H1 (cell line): ENCODE measurements around the gene UNC119B. TPM values are rescaled to one million over a fixed set of nuclear protein-coding genes. Genes with fewer than 3 reads are reported as not detected.

Experiments
- CREB1 ChIP-seq: IDR thresholded peaks from 2 replicates; pipeline ENCODE4 v1.6.1; 2012; ENCODE audit warnings: inconsistent platforms
- SIN3A ChIP-seq, 2 experiments: IDR thresholded peaks in 1 of 2; conservative IDR thresholded peaks in 1 of 2; 2 replicates each; pipeline ENCODE4 v1.6.1; 2011 to 2012; ENCODE audit warnings: low read length in 2 of 2, improper control_type of control experiment in 1 of 2, low read depth in 1 of 2, mild to moderate bottlenecking in 1 of 2
- polyA plus RNA-seq, 7 experiments: library from polyadenylated mRNA; depleted of rRNA in 3 of 7; stranded (reverse) in 5 of 7; unstranded in 2 of 7; fragments of >200 nt in 5 of 7; fragments of 200-250 nt in 2 of 7; gene quantifications; 1 replicate in 5 of 7; 2 replicates in 1 of 7; 4 replicates in 1 of 7; pipeline versions ENCODE4 v1.2.1 to v1.2.3, GENCODE V29; 2011 to 2013; ENCODE audit warnings: missing spikeins in 2 of 7, mixed read lengths in 2 of 7
- total RNA-seq: library from RNA; stranded (reverse); fragmentation: NEBNext Ultra II Directional; extraction: Animal tissue kit (Norgen Biotek cat#: 25700); gene quantifications from 2 replicates; pipeline ENCODE4 v1.2.1, GENCODE V29; 2021
- TF ChIP-seq, protein P1 (sequence below): fragments of 300-600 bp; sonication (generic); IDR thresholded peaks from 2 replicates; pipeline ENCODE4 v1.7.1; 2012; ENCODE audit warnings: low read length, moderate library complexity, mild to moderate bottlenecking, inconsistent platforms; ENCODE audit not compliant: insufficient replicate concordance

UNC119B gene
- total and polyA plus RNA-seq, 2 of the 8 experiments (the other 6 are each of a cell fraction or from before 2014, with no cell fraction given) = 40.5 to 50.1 TPM

DNA sequence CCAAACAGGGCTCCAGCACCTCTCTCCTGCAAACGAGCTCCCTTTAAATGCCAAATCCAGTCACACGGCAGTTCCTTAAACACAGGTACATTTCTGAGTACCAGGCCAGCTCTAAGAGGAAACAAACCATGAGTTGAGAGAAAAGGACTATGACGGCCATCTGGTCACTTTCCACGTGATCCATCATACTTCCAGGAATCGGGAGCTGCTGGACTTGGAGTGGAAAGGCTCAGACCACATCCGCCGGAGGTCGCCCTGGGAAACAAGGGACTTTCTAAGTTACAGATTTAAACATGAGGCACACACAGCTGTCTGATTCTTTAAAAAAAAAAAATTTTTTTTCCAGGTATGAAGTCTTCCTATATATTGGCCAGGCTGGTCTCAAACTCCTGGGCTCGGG lies 54.6 kb downstream of the UNC119B start (continued):
- TF ChIP-seq, protein P1, sequence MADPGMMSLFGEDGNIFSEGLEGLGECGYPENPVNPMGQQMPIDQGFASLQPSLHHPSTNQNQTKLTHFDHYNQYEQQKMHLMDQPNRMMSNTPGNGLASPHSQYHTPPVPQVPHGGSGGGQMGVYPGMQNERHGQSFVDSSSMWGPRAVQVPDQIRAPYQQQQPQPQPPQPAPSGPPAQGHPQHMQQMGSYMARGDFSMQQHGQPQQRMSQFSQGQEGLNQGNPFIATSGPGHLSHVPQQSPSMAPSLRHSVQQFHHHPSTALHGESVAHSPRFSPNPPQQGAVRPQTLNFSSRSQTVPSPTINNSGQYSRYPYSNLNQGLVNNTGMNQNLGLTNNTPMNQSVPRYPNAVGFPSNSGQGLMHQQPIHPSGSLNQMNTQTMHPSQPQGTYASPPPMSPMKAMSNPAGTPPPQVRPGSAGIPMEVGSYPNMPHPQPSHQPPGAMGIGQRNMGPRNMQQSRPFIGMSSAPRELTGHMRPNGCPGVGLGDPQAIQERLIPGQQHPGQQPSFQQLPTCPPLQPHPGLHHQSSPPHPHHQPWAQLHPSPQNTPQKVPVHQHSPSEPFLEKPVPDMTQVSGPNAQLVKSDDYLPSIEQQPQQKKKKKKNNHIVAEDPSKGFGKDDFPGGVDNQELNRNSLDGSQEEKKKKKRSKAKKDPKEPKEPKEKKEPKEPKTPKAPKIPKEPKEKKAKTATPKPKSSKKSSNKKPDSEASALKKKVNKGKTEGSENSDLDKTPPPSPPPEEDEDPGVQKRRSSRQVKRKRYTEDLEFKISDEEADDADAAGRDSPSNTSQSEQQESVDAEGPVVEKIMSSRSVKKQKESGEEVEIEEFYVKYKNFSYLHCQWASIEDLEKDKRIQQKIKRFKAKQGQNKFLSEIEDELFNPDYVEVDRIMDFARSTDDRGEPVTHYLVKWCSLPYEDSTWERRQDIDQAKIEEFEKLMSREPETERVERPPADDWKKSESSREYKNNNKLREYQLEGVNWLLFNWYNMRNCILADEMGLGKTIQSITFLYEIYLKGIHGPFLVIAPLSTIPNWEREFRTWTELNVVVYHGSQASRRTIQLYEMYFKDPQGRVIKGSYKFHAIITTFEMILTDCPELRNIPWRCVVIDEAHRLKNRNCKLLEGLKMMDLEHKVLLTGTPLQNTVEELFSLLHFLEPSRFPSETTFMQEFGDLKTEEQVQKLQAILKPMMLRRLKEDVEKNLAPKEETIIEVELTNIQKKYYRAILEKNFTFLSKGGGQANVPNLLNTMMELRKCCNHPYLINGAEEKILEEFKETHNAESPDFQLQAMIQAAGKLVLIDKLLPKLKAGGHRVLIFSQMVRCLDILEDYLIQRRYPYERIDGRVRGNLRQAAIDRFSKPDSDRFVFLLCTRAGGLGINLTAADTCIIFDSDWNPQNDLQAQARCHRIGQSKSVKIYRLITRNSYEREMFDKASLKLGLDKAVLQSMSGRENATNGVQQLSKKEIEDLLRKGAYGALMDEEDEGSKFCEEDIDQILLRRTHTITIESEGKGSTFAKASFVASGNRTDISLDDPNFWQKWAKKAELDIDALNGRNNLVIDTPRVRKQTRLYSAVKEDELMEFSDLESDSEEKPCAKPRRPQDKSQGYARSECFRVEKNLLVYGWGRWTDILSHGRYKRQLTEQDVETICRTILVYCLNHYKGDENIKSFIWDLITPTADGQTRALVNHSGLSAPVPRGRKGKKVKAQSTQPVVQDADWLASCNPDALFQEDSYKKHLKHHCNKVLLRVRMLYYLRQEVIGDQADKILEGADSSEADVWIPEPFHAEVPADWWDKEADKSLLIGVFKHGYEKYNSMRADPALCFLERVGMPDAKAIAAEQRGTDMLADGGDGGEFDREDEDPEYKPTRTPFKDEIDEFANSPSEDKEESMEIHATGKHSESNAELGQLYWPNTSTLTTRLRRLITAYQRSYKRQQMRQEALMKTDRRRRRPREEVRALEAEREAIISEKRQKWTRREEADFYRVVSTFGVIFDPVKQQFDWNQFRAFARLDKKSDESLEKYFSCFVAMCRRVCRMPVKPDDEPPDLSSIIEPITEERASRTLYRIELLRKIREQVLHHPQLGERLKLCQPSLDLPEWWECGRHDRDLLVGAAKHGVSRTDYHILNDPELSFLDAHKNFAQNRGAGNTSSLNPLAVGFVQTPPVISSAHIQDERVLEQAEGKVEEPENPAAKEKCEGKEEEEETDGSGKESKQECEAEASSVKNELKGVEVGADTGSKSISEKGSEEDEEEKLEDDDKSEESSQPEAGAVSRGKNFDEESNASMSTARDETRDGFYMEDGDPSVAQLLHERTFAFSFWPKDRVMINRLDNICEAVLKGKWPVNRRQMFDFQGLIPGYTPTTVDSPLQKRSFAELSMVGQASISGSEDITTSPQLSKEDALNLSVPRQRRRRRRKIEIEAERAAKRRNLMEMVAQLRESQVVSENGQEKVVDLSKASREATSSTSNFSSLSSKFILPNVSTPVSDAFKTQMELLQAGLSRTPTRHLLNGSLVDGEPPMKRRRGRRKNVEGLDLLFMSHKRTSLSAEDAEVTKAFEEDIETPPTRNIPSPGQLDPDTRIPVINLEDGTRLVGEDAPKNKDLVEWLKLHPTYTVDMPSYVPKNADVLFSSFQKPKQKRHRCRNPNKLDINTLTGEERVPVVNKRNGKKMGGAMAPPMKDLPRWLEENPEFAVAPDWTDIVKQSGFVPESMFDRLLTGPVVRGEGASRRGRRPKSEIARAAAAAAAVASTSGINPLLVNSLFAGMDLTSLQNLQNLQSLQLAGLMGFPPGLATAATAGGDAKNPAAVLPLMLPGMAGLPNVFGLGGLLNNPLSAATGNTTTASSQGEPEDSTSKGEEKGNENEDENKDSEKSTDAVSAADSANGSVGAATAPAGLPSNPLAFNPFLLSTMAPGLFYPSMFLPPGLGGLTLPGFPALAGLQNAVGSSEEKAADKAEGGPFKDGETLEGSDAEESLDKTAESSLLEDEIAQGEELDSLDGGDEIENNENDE = no peak
- no peak for TF ChIP-seq SIN3A (conservative IDR thresholded peaks at IDR 0.05 in 1 of 2, IDR thresholded peaks at IDR 0.05 in 1 of 2; ENCODE audit: low read depth in 1 of 2, low read length in 2 of 2)
- TF ChIP-seq CREB1 = no peak
